ENCODE measurements around the gene IGFBP1. TPM values are rescaled to one million over a fixed set of nuclear protein-coding genes. Genes with fewer than 3 reads are reported as not detected.

IGFBP1 gene
- total RNA-seq, 2 donors from 2014 or later: not detected

DNA sequence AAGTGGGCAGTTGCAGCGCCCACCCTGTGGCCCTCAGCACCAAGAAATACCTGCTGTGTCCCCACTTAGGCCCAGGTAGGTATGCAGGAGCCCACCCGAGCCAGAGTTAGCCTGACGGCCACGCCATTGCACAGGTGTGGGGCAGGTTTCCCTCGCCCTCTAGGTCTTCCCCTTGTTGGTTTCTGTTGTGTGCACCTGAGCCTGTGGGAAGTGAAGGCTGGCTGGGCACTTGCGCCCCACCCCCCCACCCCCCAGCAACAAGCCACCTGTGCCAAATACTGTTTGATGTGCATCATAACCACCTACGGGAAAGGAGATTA lies 15.3 kb upstream of the IGFBP1 start, which contains the start of gene CCDC201:
CCDC201 (minus strand) TSS at position 48 of the 320 bp plus-strand sequence. CDS start 75 bp downstream, outside the sequence.
- Histone ChIP-seq H3K9me3 (peaks cover under 1% of the 10 kb centered on the region), H3K36me3 (no peaks in the 10 kb centered on the region), H3K27me3 (replicated peaks; ENCODE audit: insufficient read depth) (no peaks in the 10 kb centered on the region), H3K4me1 (ENCODE audit: control insufficient read depth in 1 of 2, low read depth in 2 of 2) (no peaks in the 10 kb centered on the region), H3K4me3 (no peak within 1 kb of the TSS), H3K27ac (no peak within 1 kb of the TSS)
- TF ChIP-seq CTCF (IDR thresholded peaks at IDR 0.05): no peak
- no peak for ATAC-seq (ENCODE audit: insufficient number of reproducible peaks, low FRiP score, low read depth)
- no peak for DNase-seq (ENCODE audit: low spot score)

DNA sequence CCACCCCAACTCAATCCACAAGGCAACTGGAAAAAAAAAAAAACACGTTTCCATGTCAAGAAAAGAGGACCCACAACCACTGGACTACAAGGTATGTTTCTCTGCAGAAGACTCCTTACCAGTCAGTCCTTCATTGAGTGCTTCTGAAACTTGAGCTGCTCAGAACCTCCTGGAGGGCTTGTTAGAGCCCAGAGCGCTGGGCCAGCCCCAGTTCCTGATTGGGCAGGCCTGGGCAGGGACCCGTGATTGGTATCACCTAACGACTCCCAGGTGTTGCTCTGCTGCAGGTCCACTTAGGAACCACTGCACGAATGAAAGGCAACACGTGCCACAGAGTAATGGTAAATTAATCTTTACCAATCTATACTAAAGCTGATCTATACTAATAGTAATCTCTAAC lies 14.9 kb upstream of the IGFBP1 start:
- no peak for DNase-seq (ENCODE audit: low spot score)
- H3K36me3 ChIP-seq: no peaks in the 10 kb centered on the region
- H3K4me3 ChIP-seq: no peak overlapping the region
- no peaks in the 10 kb centered on the region for H3K4me1 ChIP-seq (ENCODE audit: control insufficient read depth in 1 of 2, low read depth in 2 of 2)
- H3K27ac ChIP-seq: no peak overlapping the region
- no peak for TF ChIP-seq CTCF (IDR thresholded peaks at IDR 0.05)
- no peak for ATAC-seq (ENCODE audit: insufficient number of reproducible peaks, low FRiP score, low read depth)
- H3K27me3 ChIP-seq (replicated peaks; ENCODE audit: insufficient read depth): no peaks in the 10 kb centered on the region
- peaks cover 3% of the 10 kb centered on the region for H3K9me3 ChIP-seq

DNA sequence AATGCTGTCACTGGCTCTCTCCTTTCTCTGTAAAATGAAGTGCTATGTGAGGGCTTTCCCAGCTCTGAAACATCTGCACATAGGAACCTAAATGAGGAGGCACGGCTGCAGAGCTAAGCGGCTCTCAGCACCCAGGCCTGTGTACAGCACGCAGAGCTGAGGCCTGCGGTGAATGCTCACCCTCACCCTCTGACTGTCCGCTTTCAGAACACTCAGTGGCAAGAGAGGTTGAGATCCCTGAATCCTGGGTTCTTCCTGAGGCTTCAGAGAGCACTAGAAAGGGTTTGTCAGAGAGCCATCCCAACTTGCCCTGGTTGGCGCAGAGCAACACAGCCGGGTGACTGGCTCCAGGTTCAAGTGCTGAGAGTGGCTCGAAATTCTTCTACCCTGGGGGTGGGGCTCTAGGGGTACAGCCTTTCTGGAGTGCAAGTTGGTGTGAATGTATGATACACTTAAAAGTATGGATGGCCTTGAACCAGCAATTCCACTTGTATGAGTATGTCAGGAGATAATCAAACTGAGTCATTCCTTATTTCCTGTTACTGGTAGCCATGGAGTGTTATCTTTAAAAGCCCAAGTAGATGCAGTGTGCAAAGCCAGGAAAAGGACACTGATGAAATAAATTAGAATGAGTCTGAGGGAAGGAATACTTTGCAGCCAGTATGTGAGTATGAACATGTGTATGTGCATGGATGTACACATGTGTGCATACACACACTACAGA lies 13.7 kb upstream of the IGFBP1 start:
- H3K36me3 ChIP-seq: no peaks in the 10 kb centered on the region
- no peak for TF ChIP-seq CTCF (IDR thresholded peaks at IDR 0.05)
- no peak for ATAC-seq (ENCODE audit: insufficient number of reproducible peaks, low FRiP score, low read depth)

GRCh38 chr7:45876519-45876918 lies 11.8 kb upstream of the IGFBP1 start:
- H3K4me1 ChIP-seq (ENCODE audit: control insufficient read depth in 1 of 2, low read depth in 2 of 2): no peaks in the 10 kb centered on the region
- H3K27me3 ChIP-seq (replicated peaks; ENCODE audit: insufficient read depth): no peaks in the 10 kb centered on the region
- TF ChIP-seq CTCF (IDR thresholded peaks at IDR 0.05): no peak
- H3K27ac ChIP-seq: no peak overlapping the region
- no peaks in the 10 kb centered on the region for H3K36me3 ChIP-seq
- DNase-seq (ENCODE audit: low spot score) (no peak), ATAC-seq (ENCODE audit: insufficient number of reproducible peaks, low FRiP score, low read depth) (no peak)
- no peak overlapping the region for H3K4me3 ChIP-seq
- peaks cover 3% of the 10 kb centered on the region for H3K9me3 ChIP-seq

More for the DNA sequence above, 13.7 kb upstream of the IGFBP1 start:
- no peak overlapping the region for H3K27ac ChIP-seq
- H3K4me1 ChIP-seq (ENCODE audit: control insufficient read depth in 1 of 2, low read depth in 2 of 2): no peaks in the 10 kb centered on the region
- DNase-seq (ENCODE audit: low spot score): no peak
- H3K4me3 ChIP-seq: no peak overlapping the region
- peaks cover 3% of the 10 kb centered on the region for H3K9me3 ChIP-seq
- no peaks in the 10 kb centered on the region for H3K27me3 ChIP-seq (replicated peaks; ENCODE audit: insufficient read depth)

DNA sequence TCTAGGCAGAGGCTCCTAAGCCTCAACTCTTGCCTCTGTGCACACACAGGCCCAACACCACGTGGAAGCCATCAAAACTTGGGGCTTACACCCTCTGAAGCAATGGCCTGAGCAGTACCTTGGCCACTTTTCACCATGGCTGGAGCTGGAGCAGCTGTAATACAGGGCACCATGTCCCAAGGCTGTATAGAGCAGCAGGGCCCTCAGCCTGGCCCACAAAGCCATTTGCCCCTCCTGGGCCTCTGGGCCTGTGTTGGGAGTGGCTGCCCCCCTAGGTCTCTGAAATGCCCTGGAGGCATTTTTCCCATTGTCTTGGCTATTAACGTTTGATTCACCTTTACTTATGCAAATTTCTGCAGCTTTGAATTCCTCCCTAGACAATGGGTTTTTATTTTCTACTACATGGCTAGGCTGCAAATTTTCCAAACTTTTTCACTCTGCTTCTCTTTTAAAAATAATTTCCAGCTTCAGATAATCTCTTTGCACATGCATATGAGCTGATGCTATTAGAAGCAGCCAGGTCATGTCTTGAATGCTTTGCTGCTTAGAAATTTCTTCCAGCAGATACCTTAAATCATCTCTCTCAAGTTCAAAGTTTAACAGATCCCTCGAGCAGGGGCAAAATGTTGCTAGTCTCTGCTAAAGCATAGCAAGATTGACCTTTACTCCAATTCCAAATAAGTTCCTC lies 9.7 kb upstream of the IGFBP1 start:
- Histone ChIP-seq H3K4me1 (ENCODE audit: control insufficient read depth in 1 of 2, low read depth in 2 of 2) (no peaks in the 10 kb centered on the region), H3K27me3 (replicated peaks; ENCODE audit: insufficient read depth) (no peaks in the 10 kb centered on the region), H3K36me3 (no peaks in the 10 kb centered on the region), H3K27ac (no peak overlapping the region), H3K9me3 (peaks cover 3% of the 10 kb centered on the region), H3K4me3 (no peak overlapping the region)
- DNase-seq (ENCODE audit: low spot score) (no peak), ATAC-seq (ENCODE audit: insufficient number of reproducible peaks, low FRiP score, low read depth) (no peak)
- no peak for TF ChIP-seq CTCF (IDR thresholded peaks at IDR 0.05)
